Measurements from ENCODE around the gene SVEP1.

DNA sequence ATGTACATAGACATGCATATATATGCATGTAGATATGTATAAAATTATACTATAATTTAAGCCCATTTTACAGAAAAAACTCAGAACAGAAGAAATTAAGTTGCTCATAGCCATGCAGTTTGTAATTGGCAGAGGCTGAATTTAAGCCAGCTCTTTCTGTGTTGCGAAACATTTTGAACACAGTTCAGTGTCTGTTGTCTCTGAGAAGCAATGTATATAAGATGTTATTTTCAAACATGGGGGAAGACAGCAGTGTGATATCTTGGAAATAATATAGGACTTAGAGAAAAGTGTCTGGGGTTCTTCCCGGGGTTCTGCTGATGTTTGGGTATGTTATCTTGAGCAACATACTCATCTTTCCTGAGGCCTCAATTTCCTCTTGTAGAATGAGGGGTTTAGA, 37.6 kb downstream of the SVEP1 start:
- TF ChIP-seq, protein P1, sequence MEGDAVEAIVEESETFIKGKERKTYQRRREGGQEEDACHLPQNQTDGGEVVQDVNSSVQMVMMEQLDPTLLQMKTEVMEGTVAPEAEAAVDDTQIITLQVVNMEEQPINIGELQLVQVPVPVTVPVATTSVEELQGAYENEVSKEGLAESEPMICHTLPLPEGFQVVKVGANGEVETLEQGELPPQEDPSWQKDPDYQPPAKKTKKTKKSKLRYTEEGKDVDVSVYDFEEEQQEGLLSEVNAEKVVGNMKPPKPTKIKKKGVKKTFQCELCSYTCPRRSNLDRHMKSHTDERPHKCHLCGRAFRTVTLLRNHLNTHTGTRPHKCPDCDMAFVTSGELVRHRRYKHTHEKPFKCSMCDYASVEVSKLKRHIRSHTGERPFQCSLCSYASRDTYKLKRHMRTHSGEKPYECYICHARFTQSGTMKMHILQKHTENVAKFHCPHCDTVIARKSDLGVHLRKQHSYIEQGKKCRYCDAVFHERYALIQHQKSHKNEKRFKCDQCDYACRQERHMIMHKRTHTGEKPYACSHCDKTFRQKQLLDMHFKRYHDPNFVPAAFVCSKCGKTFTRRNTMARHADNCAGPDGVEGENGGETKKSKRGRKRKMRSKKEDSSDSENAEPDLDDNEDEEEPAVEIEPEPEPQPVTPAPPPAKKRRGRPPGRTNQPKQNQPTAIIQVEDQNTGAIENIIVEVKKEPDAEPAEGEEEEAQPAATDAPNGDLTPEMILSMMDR (IDR thresholded peaks at IDR 0.05): no peak
- no peak for TF ChIP-seq ZFX (IDR thresholded peaks at IDR 0.05; ENCODE audit: borderline replicate concordance)

Data from 22Rv1 (cell line).